OCI-LY7 (cell line): ENCODE data around the gene GRK3.

ENCODE experiments used
- CTCF ChIP-seq: fragments of 200-600 bp; sonication (generic); conservative IDR thresholded peaks from 2 replicates; pipeline ENCODE4 v1.5.1; 2014; ENCODE audit warnings: mild to moderate bottlenecking, antibody characterized with exemption, low read length, moderate library complexity, mixed read lengths
- EZH2phosphoT487 ChIP-seq: fragments of 200-600 bp; sonication (generic); IDR thresholded peaks from 2 replicates; pipeline ENCODE4 v1.6.1; 2018; ENCODE audit warnings: low read depth, borderline replicate concordance, mild to moderate bottlenecking, mixed run types, antibody characterized with exemption, low read length, moderate library complexity, mixed read lengths

- no peak for TF ChIP-seq CTCF
- no peak for TF ChIP-seq EZH2phosphoT487
Observed at GRCh38 chr22:25766418-25766817, 201.9 kb downstream of the GRK3 start.
